ENCODE data around the gene ICA1. TPM values are rescaled to one million over a fixed set of nuclear protein-coding genes. Genes with fewer than 3 reads are reported as not detected.

The ICA1 gene
- total and polyA plus RNA-seq, 2 of the 13 experiments (the other 11 are each of a cell fraction or from before 2014, with no cell fraction given), result 0.29 TPM; not detected in 1

DNA sequence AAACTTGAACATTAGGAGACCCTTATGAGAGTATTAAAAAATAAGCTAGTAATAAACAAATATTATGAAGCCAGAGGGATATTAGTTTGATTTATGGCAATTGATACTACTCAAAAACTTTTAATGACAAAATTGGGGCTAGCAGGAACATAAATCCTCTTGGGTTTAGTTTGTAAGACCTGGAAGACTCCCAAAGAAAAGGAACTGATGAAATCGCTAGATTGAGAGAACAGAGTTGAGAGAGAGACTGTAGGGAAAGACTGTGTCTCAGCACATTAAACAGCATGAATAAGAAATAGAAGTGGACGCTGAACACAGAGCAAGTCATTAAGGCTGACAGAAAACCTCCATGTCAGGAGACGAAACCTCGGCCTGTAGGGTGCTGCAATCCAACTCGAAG lies 56.4 kb downstream of the ICA1 start:
- H2AFZ ChIP-seq (ENCODE audit: low read length), result no peak overlapping the region
- H3K27ac ChIP-seq (ENCODE audit: extremely low read length, insufficient read depth, low read length), result no peak overlapping the region
- H4K20me1 ChIP-seq (ENCODE audit: insufficient read depth, low read length), result no peaks in the 10 kb centered on the region
- no peaks in the 10 kb centered on the region for H3K4me1 ChIP-seq (ENCODE audit: insufficient read depth, low read length)
- 51% methylated on average over 5 of the region's 5 CpGs for WGBS (ENCODE audit: low lambda C conversion rate)
- POLR2A ChIA-PET, result no interaction called here
- DNase-seq (ENCODE audit: low spot score), result no peak
- no peak overlapping the region for H3K9ac ChIP-seq (ENCODE audit: insufficient read depth, low read depth, low read length)
- no peak overlapping the region for H3K4me3 ChIP-seq (replicated peaks in 1 of 3; ENCODE audit: insufficient read depth in 1 of 3, low read depth in 2 of 3, low read length in 3 of 3)
- FAIRE-seq, result no peak
- no peaks in the 10 kb centered on the region for H3K79me2 ChIP-seq (ENCODE audit: insufficient read depth, low read length)
- H3K4me2 ChIP-seq (ENCODE audit: low read depth, low read length), result no peak overlapping the region
- peaks cover 0 to 18% of the 10 kb centered on the region in 2 experiments; a peak in 4 of 5 replicates for H3K27me3 ChIP-seq (ENCODE audit: control insufficient read depth in 1 of 2, insufficient read depth in 2 of 2, low read length in 2 of 2)
- no peak for ATAC-seq
- no peaks in the 10 kb centered on the region for H3K9me3 ChIP-seq (ENCODE audit: low read length)
- no peaks in the 10 kb centered on the region for H3K36me3 ChIP-seq (replicated peaks in 1 of 2; ENCODE audit: control insufficient read depth in 1 of 2, insufficient read depth in 2 of 2, low read length in 2 of 2)
- CTCF ChIA-PET (ENCODE audit: low intra/inter-chr PET ratio, low total read pairs), result no interaction called here
- in situ Hi-C loops (cut with HindIII; ENCODE audit: extremely low pct_ligation_motif_present, low pct_unique_long_range_greater_than_20kb) (loop anchor here (25.0 kb wide), 1 partner anchor 543 kb away; no protein-coding TSS in a partner anchor), intact Hi-C loops (cut with micrococcal nuclease; ENCODE audit: unreplicated experiment) (no loop called here)
- TF ChIP-seq SPEN (CRISPR knock-in tag; IDR thresholded peaks at IDR 0.05; ENCODE audit: low read depth), result no peak
- TF ChIP-seq, protein P1, sequence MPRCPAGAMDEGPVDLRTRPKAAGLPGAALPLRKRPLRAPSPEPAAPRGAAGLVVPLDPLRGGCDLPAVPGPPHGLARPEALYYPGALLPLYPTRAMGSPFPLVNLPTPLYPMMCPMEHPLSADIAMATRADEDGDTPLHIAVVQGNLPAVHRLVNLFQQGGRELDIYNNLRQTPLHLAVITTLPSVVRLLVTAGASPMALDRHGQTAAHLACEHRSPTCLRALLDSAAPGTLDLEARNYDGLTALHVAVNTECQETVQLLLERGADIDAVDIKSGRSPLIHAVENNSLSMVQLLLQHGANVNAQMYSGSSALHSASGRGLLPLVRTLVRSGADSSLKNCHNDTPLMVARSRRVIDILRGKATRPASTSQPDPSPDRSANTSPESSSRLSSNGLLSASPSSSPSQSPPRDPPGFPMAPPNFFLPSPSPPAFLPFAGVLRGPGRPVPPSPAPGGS (CRISPR knock-in tag; IDR thresholded peaks at IDR 0.05), result no peak
- TF ChIP-seq ATF7-NPFF (CRISPR knock-in tag; IDR thresholded peaks at IDR 0.05; ENCODE audit: low read depth), result no peak
- TF ChIP-seq, protein P2, sequence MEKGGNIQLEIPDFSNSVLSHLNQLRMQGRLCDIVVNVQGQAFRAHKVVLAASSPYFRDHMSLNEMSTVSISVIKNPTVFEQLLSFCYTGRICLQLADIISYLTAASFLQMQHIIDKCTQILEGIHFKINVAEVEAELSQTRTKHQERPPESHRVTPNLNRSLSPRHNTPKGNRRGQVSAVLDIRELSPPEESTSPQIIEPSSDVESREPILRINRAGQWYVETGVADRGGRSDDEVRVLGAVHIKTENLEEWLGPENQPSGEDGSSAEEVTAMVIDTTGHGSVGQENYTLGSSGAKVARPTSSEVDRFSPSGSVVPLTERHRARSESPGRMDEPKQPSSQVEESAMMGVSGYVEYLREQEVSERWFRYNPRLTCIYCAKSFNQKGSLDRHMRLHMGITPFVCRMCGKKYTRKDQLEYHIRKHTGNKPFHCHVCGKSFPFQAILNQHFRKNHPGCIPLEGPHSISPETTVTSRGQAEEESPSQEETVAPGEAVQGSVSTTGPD (CRISPR knock-in tag; IDR thresholded peaks at IDR 0.05), result no peak
- TF ChIP-seq, protein P3, sequence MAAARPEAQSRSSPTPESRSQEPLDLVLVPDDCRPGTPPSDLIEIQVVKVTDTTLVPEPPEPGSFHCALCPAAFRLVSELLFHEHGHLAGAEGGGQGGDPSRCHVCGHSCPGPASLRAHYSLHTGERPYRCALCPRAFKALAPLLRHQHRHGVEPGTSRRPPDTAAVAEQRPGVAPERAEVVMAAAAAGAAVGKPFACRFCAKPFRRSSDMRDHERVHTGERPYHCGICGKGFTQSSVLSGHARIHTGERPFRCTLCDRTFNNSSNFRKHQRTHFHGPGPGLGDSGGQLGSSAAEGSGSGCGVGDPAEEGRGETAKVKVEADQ (CRISPR knock-in tag; IDR thresholded peaks at IDR 0.05; ENCODE audit: borderline replicate concordance), result no peak
- no peak for TF ChIP-seq SP2 (CRISPR knock-in tag; IDR thresholded peaks at IDR 0.05)
- TF ChIP-seq IRX3 (CRISPR knock-in tag; IDR thresholded peaks at IDR 0.05; ENCODE audit: borderline replicate concordance, low read depth), result no peak
- TF ChIP-seq, protein P4, sequence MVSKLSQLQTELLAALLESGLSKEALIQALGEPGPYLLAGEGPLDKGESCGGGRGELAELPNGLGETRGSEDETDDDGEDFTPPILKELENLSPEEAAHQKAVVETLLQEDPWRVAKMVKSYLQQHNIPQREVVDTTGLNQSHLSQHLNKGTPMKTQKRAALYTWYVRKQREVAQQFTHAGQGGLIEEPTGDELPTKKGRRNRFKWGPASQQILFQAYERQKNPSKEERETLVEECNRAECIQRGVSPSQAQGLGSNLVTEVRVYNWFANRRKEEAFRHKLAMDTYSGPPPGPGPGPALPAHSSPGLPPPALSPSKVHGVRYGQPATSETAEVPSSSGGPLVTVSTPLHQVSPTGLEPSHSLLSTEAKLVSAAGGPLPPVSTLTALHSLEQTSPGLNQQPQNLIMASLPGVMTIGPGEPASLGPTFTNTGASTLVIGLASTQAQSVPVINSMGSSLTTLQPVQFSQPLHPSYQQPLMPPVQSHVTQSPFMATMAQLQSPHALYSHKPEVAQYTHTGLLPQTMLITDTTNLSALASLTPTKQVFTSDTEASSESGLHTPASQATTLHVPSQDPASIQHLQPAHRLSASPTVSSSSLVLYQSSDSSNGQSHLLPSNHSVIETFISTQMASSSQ (IDR thresholded peaks at IDR 0.05; ENCODE audit: low read depth), result no peak
- TF ChIP-seq, protein P4 (CRISPR knock-in tag; IDR thresholded peaks at IDR 0.05; ENCODE audit: borderline replicate concordance), result no peak
- TF ChIP-seq, protein P5, sequence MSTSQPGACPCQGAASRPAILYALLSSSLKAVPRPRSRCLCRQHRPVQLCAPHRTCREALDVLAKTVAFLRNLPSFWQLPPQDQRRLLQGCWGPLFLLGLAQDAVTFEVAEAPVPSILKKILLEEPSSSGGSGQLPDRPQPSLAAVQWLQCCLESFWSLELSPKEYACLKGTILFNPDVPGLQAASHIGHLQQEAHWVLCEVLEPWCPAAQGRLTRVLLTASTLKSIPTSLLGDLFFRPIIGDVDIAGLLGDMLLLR (CRISPR knock-in tag; IDR thresholded peaks at IDR 0.05), result no peak
- TF ChIP-seq SIX4 (CRISPR knock-in tag; IDR thresholded peaks at IDR 0.05), result no peak
- TF ChIP-seq ZNF746 (CRISPR knock-in tag; IDR thresholded peaks at IDR 0.05), result no peak
- no peak for TF ChIP-seq ZNF878 (CRISPR knock-in tag; IDR thresholded peaks at IDR 0.05)
- TF ChIP-seq SP140L (CRISPR knock-in tag; IDR thresholded peaks at IDR 0.05; ENCODE audit: borderline replicate concordance), result no peak
- TF ChIP-seq ZNF30 (CRISPR knock-in tag; IDR thresholded peaks at IDR 0.05), result no peak
- no peak for TF ChIP-seq ZNF17 (CRISPR knock-in tag; IDR thresholded peaks at IDR 0.05)
- no peak for TF ChIP-seq ZBTB21 (CRISPR knock-in tag; IDR thresholded peaks at IDR 0.05)
- no TSS peak for BruUV-seq (replicated peaks)
